Aorta (tissue), 5 donors: ENCODE measurements around the gene VN1R5. TPM values are rescaled to one million over a fixed set of nuclear protein-coding genes. Genes with fewer than 3 reads are reported as not detected.

Experiments used
- ATAC-seq: fragments of 200-7000 bp; cut with Tn5 transposase; one replicate; pipeline ENCODE4 v1.9.1; 2022; ENCODE audit warnings: moderate library complexity; ENCODE audit not compliant: low FRiP score
- DNase-seq, 2 donors: peaks; one replicate each; pipeline ENCODE4 v3.0.0-alpha.2; 2020
- H3K27ac ChIP-seq, 2 donors: one replicate each; pipeline ENCODE4 v1.5.1; 2013; ENCODE audit warnings: low read length in 2 of 2, mild to moderate bottlenecking in 2 of 2, moderate library complexity in 2 of 2, control low read depth in 1 of 2, inconsistent platforms in 1 of 2, low read depth in 1 of 2
- H3K27me3 ChIP-seq, 2 donors: one replicate each; pipeline ENCODE4 v1.6.1; 2013; ENCODE audit warnings: control low read depth in 1 of 2, low read length in 1 of 2, mild to moderate bottlenecking in 1 of 2, moderate library complexity in 1 of 2; ENCODE audit not compliant: insufficient read depth in 2 of 2, control insufficient read depth in 1 of 2
- H3K36me3 ChIP-seq, 2 donors: one replicate each; pipeline ENCODE4 v1.6.1; 2013; ENCODE audit warnings: control low read depth in 1 of 2, low read length in 1 of 2, mild to moderate bottlenecking in 1 of 2; ENCODE audit not compliant: insufficient read depth in 2 of 2, control insufficient read depth in 1 of 2
- H3K4me1 ChIP-seq, 2 donors: one replicate each; pipeline ENCODE4 v1.6.1; 2013; ENCODE audit warnings: low read length in 2 of 2, control low read depth in 1 of 2, mild to moderate bottlenecking in 1 of 2, moderate library complexity in 1 of 2; ENCODE audit not compliant: insufficient read depth in 2 of 2, control insufficient read depth in 1 of 2
- H3K4me3 ChIP-seq, 2 donors: one replicate each; pipeline ENCODE4 v1.5.1; 2013; ENCODE audit warnings: low read length in 2 of 2, control low read depth in 1 of 2, mild to moderate bottlenecking in 1 of 2
- H3K9me3 ChIP-seq: one replicate; pipeline ENCODE4 v1.6.1; 2013; ENCODE audit warnings: mild to moderate bottlenecking, low read length; ENCODE audit not compliant: control insufficient read depth
- WGBS, 2 donors: extraction: QIAGEN DNeasy Blood & Tissue Kit; methylation state at CpG; one replicate each; pipeline ENCODE4 v1.1.7; 2013; 5-methylcytosine and 5-hydroxymethylcytosine counted together
- intact Hi-C, 2 donors: fragments of 100-400 bp; cut with DNase I; formaldehyde crosslinking; loops; one replicate each; pipeline versions ENCODE4 v1.14.2 to v1.15.0; 2022
- polyA plus RNA-seq, 2 donors: library from polyadenylated mRNA; stranded (reverse); fragments of 200-250 nt; gene quantifications; one replicate each; pipeline ENCODE4 v1.2.3, GENCODE V29; 2013
- total RNA-seq, 2 donors: library from RNA; stranded (reverse); fragmentation: NEBNext Ultra II Directional; extraction: Animal tissue kit (Norgen Biotek cat#: 25700); gene quantifications; one replicate each; pipeline ENCODE4 v1.2.1, GENCODE V29; 2021
- donor health status: healthy with polysubstance abuse.
- donor health status: Bipolar disorder and iron deficiency.
- donor health status: DM: no; HTN: no; CAD: no.
- donor health status: DM: no; HTN: no; CAD: no.
- donor health status: DM: yes; HTN: yes; CAD: no.

Gene VN1R5
- total and polyA plus RNA-seq, 4 donors: not detected

GRCh38 chr1:247266053-247266452 is 10.2 kb downstream of the VN1R5 start:
- no peaks in the 10 kb centered on the region for H3K27me3 ChIP-seq
- H3K36me3 ChIP-seq: no peaks in the 10 kb centered on the region
- no peak for ATAC-seq
- H3K4me1 ChIP-seq: no peaks in the 10 kb centered on the region
- no peak overlapping the region for H3K27ac ChIP-seq
- 88 to 90% methylated on average over 5 of the region's 5 CpGs for WGBS, 2 donors
- DNase-seq: no peak
- H3K4me3 ChIP-seq: no peak overlapping the region
- intact Hi-C loops: no loop called here
- peaks cover 3% of the 10 kb centered on the region for H3K9me3 ChIP-seq

- Histone ChIP-seq H3K4me3 (no peak overlapping the region), H3K27me3 (no peaks in the 10 kb centered on the region), H3K9me3 (peaks cover 3% of the 10 kb centered on the region), H3K36me3 (no peaks in the 10 kb centered on the region), H3K4me1 (no peaks in the 10 kb centered on the region), H3K27ac (no peak overlapping the region)
- DNase-seq (no peak), ATAC-seq (no peak)
- 42 to 43% methylated on average over 2 of the region's 2 CpGs for WGBS, 2 donors
- intact Hi-C loops: no loop called here
Observed at GRCh38 chr1:247268390-247269045, 12.6 kb downstream of the VN1R5 start.

DNA sequence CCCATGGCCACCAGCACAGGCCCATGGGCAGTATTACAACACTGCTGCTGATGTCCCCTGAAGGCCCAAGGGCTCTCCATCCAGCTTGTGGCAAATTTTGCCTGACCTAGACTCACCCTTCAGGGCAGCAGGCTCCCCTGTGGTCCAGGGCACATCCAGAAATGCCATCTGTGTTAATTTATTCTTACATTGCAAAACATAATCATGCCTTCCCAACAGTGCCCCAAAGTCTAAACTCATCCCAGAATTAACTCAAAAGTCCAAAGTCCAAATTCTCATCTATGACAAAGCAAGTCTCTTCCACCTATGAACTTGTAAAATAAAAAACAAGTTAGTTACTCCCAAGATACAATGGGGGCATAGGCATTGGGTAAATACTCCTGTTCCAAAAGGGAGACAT is 13.3 kb downstream of the VN1R5 start:
- ATAC-seq: no peak
- no peak for DNase-seq
- peaks cover 3% of the 10 kb centered on the region for H3K9me3 ChIP-seq
- no peaks in the 10 kb centered on the region for H3K27me3 ChIP-seq
- intact Hi-C loops: no loop called here
- H3K36me3 ChIP-seq: no peaks in the 10 kb centered on the region
- H3K4me3 ChIP-seq: no peak overlapping the region
- no peak overlapping the region for H3K27ac ChIP-seq
- no peaks in the 10 kb centered on the region for H3K4me1 ChIP-seq

GRCh38 chr1:247270003-247270402 is 14.1 kb downstream of the VN1R5 start:
- Histone ChIP-seq H3K4me1 (no peaks in the 10 kb centered on the region), H3K9me3 (peaks cover 3% of the 10 kb centered on the region)
- no peak for DNase-seq

GRCh38 chr1:247273013-247273412 is 17.1 kb downstream of the VN1R5 start:
- H3K4me1 ChIP-seq: no peaks in the 10 kb centered on the region
- H3K36me3 ChIP-seq: no peaks in the 10 kb centered on the region
- no peak overlapping the region for H3K4me3 ChIP-seq
- H3K9me3 ChIP-seq: peaks cover 3% of the 10 kb centered on the region
- intact Hi-C loops: no loop called here
- 47 to 72% methylated on average over 1 of the region's 1 CpG for WGBS, 2 donors
- ATAC-seq (no peak), DNase-seq (no peak)
- no peak overlapping the region for H3K27ac ChIP-seq
- no peaks in the 10 kb centered on the region for H3K27me3 ChIP-seq

More at GRCh38 chr1:247270003-247270402, 14.1 kb downstream of the VN1R5 start:
- Histone ChIP-seq H3K27me3 (no peaks in the 10 kb centered on the region), H3K4me3 (no peak overlapping the region), H3K36me3 (no peaks in the 10 kb centered on the region), H3K27ac (no peak overlapping the region)
- no peak for ATAC-seq
- WGBS, 2 donors: 53 to 54% methylated on average over 1 of the region's 1 CpG
- intact Hi-C loops: no loop called here

DNA sequence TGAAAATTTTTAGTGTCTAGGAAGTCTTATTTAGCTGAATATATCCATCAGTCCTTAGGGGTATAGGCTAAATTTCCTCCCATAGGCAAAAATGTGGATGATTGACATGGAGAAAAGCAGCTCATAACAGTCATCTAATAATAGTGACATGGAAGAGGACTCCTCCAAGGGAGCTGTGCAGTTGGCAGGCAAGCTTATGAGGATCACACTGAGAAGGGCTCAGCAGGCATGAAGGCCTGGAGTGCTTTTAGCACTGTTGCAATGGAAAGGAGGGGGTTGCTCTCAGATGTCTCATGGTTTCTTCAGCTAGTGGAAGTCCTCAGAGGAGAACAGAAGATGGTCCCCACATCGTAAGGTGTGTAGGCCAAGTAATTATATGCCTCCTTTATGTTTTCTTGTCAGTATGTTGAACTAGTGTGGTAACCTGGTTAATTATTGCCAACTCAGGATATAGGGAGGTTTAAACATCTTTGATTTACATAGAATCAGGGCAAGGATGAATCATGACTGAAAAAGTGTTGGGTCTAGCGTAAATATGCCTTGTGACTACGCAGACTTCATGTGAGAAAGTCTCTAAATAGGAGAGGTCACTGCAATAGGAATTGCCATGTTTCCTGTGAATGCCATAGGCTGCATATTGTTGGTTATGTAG is 18.9 kb downstream of the VN1R5 start:
- no peaks in the 10 kb centered on the region for H3K4me1 ChIP-seq
- WGBS, 2 donors: 83 to 87% methylated on average over 3 of the region's 3 CpGs
- no peak for ATAC-seq
- no peak for DNase-seq
- no peak overlapping the region for H3K27ac ChIP-seq
- intact Hi-C loops: no loop called here
- peaks cover 1% of the 10 kb centered on the region for H3K9me3 ChIP-seq
- H3K4me3 ChIP-seq: no peak overlapping the region
- no peaks in the 10 kb centered on the region for H3K27me3 ChIP-seq
- no peaks in the 10 kb centered on the region for H3K36me3 ChIP-seq

DNA sequence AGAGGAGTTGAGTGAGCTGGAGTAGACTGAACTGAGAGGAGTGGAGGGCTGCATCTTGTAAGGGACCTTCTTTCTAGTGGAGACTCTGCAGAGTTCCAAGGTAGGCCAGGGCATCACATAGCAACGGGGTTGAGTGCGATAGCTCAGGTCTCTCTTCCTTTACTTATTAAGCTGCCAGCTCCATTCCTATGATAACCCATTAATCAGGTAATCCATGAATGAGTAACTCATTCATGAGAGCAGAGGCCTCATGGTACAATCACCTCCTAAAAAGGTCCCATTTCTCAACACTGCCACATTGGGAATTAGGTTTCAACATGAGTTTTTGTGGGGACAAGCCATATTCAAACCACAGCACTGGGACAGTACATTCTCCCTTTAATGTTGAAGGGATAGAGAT is 21.3 kb downstream of the VN1R5 start:
- 96 to 98% methylated on average over 2 of the region's 2 CpGs for WGBS, 2 donors
- no peak overlapping the region for H3K4me3 ChIP-seq
- no peak overlapping the region for H3K27ac ChIP-seq
- no peak for DNase-seq
- H3K36me3 ChIP-seq: no peaks in the 10 kb centered on the region
- H3K27me3 ChIP-seq: no peaks in the 10 kb centered on the region
- no peaks in the 10 kb centered on the region for H3K9me3 ChIP-seq
- intact Hi-C loops: no loop called here
- no peak for ATAC-seq
- H3K4me1 ChIP-seq: no peaks in the 10 kb centered on the region

DNA sequence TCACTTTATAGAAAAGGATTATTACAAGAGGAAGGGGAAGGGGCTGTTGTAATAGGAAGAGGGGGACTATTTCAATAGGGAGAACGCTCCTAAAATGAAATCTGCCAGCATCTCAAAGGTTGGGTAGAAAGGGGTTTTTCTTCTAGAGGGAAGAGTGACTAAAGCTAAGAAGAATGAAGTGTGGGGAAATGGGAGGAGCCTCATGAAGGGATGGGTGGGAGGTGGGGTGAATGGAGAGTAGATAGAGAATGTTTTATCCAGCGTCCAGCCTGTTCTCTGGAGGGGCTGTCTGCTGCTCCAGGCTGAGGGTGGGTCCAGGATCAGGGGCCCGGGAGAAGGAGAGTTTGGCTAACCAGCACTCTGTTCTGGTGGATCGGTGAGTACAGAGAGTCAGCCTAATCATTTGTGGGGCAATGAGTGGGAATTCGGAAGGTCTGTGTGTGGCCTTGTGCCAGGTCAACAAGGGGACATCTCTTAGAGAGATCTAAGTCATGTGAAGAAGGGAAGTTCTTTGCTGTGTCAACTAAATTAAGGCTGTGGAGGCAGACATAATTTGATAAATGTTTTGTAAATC is 25.2 kb downstream of the VN1R5 start:
- 61 to 67% methylated on average over 5 of the region's 5 CpGs for WGBS, 2 donors
- Histone ChIP-seq H3K36me3 (no peaks in the 10 kb centered on the region), H3K4me3 (no peak overlapping the region), H3K4me1 (no peaks in the 10 kb centered on the region), H3K9me3 (peaks cover under 1% of the 10 kb centered on the region), H3K27me3 (no peaks in the 10 kb centered on the region), H3K27ac (no peak overlapping the region)
- DNase-seq (no peak), ATAC-seq (no peak)
- intact Hi-C loops: no loop called here

DNA sequence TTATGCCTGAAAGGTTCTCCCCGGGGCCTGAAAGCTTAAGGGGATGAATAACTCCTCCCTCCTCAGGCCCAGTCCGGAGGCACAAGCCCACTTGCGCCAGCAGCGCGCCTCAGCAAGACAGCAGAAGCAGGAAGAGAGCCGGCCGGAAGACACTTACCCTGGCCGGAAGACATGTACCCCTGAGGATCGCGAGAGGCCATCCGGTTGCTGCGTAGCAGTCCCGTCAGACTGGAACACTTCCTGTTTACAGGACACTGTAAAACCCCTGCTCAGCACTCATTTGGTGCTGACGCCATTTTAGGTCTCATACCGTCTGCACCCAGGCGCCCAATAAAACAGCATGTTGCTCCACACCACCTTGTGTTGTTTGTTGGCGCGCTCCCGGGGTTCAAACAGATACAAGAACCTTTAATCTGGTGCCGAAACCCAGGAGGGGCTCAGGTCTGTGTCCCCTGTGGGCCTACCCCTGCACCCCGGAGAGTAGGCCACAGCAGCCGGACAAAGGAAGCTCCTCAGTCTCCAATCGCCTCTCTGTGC is 30.3 kb downstream of the VN1R5 start:
- DNase-seq: no peak
- intact Hi-C loops: no loop called here
- ATAC-seq: no peak
- Histone ChIP-seq H3K9me3 (peaks cover 1% of the 10 kb centered on the region), H3K4me1 (no peaks in the 10 kb centered on the region), H3K36me3 (no peaks in the 10 kb centered on the region), H3K27ac (no peak overlapping the region), H3K4me3 (no peak overlapping the region), H3K27me3 (no peaks in the 10 kb centered on the region)
- WGBS, 2 donors: 98% methylated on average over 23 of the region's 23 CpGs
